ENCODE results near the gene ARFGEF2. TPM values are rescaled to one million over a fixed set of nuclear protein-coding genes. Genes with fewer than 3 reads are reported as not detected.
A peak's percentile ranks its signal among the peaks of the same experiment; 100 is the strongest.

ARFGEF2 gene
- total and polyA plus RNA-seq, 2 experiments from 2014 or later, result 8.5 to 20.6 TPM

DNA sequence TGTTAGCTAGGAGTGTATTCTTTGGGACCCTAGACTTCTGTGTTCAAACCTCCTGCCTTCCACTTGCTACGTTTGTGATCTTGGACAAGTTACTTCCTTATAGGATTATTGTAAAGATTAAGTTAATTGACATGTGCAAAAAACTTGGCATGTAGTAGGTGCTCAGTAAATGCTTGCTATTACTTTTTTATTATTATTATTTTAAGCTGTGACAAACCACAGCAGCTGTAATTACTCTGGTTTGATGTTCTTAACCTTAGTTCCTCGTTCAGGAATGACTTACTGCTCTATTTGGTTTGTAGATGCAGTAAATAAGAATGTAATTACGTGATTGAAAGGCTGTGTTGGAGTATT, 3.2 kb downstream of the ARFGEF2 start:
- TF ChIP-seq, protein P1, sequence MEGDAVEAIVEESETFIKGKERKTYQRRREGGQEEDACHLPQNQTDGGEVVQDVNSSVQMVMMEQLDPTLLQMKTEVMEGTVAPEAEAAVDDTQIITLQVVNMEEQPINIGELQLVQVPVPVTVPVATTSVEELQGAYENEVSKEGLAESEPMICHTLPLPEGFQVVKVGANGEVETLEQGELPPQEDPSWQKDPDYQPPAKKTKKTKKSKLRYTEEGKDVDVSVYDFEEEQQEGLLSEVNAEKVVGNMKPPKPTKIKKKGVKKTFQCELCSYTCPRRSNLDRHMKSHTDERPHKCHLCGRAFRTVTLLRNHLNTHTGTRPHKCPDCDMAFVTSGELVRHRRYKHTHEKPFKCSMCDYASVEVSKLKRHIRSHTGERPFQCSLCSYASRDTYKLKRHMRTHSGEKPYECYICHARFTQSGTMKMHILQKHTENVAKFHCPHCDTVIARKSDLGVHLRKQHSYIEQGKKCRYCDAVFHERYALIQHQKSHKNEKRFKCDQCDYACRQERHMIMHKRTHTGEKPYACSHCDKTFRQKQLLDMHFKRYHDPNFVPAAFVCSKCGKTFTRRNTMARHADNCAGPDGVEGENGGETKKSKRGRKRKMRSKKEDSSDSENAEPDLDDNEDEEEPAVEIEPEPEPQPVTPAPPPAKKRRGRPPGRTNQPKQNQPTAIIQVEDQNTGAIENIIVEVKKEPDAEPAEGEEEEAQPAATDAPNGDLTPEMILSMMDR (IDR thresholded peaks at IDR 0.05; ENCODE audit: low read depth, low read length), result no peak
- no peaks in the 10 kb centered on the region for H3K36me3 ChIP-seq
- H3K27ac ChIP-seq, result no peak overlapping the region
- DNase-seq (ENCODE audit: low read depth in 1 of 2, low spot score in 1 of 2), result no peak
- H3K4me3 ChIP-seq, result no peak overlapping the region
- no peaks in the 10 kb centered on the region for H3K27me3 ChIP-seq
- no peaks in the 10 kb centered on the region for H3K9me3 ChIP-seq (ENCODE audit: low read depth)
- peaks cover 31% of the 10 kb centered on the region for H3K4me1 ChIP-seq (ENCODE audit: low read depth)

DNA sequence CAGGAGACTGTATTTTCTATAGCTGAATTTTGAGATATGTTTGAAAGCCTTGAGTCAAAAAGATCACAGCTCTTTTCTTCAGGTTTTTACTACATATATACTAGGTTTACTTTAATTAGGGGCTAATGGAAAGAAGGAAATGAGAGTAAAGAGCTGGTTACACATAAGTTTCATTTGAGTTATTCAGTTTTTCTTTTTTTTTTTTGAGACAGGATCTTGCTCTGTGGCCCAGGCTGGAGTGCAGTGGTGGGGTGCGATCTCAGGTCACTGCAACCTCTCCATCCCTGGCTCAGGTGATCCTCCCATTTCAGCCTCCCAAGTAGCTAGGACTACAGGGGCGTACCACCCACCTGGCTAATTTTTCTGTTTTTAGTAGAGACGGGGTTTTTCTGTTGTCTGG, 4.8 kb downstream of the ARFGEF2 start:
- TF ChIP-seq, protein P1 (IDR thresholded peaks at IDR 0.05; ENCODE audit: low read depth, low read length), result no peak
- Histone ChIP-seq H3K36me3 (no peaks in the 10 kb centered on the region), H3K4me1 (ENCODE audit: low read depth) (peaks cover 31% of the 10 kb centered on the region)

DNA sequence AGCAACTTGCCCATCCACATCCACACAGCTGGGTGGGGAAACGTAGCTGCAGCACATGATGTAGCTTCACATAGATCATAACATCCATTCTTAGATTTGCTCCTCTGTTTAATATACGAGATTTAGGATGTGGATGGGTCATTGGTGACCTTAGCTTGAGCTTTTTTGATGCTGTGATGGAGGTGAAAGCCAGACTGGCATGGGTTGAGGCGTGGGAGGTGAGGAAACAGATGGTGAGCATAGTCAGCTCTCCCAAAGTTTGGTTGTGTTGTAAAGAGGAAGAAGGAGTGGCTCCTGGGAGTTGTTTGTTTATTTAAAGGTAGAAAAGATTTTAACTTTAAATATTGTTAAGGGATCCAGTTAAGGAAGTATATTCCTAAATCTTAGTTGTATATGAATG, 5.3 kb downstream of the ARFGEF2 start:
- TF ChIP-seq, protein P1 (IDR thresholded peaks at IDR 0.05; ENCODE audit: low read depth, low read length), result no peak

More for the DNA sequence above, 4.8 kb downstream of the ARFGEF2 start:
- Histone ChIP-seq H3K9me3 (ENCODE audit: low read depth) (no peaks in the 10 kb centered on the region), H3K27me3 (no peaks in the 10 kb centered on the region), H3K27ac (no peak overlapping the region), H3K4me3 (no peak overlapping the region)
- DNase-seq (ENCODE audit: low read depth in 1 of 2, low spot score in 1 of 2), result no peak

DNA sequence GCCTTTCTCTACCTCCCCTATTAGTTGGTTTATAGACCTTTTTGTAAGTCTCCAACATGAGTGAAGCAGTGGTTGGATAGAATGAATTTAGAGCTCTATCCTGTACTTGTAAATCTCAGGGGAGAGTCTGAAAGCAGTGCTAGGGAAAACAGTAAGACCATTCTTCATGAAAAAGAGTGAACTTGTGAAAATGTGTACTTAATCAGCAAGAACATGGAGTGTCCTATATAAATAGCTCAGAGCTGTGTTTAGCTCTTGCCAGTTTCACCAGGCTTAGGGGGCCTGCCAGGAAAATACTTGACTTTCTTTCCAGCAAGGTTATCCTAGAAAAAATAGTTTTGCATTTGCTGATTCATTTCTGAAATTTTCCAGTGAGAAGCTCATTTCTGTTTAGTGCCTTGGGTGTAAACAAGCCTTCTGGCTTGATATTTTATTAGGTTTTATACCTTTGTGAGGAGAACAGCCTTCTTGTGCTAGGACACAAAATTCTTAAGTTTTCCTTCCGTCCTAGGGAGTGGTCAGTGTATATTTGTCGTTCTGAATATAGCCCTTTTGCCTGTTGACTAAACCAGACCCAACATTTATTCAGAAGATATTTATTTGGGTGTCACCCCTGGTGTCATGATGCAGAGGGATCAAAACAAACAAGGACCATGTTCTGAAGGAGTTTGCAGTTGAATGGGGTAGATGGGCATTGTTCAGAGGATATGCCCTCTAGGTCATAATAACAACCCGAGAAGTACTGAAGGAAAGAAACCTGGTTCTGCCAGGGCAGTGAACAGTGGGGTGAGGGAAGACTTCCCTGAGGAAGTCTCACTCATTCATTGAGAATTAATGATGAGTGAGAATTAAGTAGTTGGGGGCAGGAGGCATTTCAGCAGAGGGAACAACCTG, 7.6 kb downstream of the ARFGEF2 start:
- no peaks in the 10 kb centered on the region for H3K27me3 ChIP-seq
- peak overlapping the region; percentile 76 for H3K27ac ChIP-seq
- no peaks in the 10 kb centered on the region for H3K36me3 ChIP-seq
- peaks cover 16% of the 10 kb centered on the region for H3K4me1 ChIP-seq (ENCODE audit: low read depth)
- no peaks in the 10 kb centered on the region for H3K9me3 ChIP-seq (ENCODE audit: low read depth)
- DNase-seq (ENCODE audit: low read depth in 1 of 2, low spot score in 1 of 2), result peak in 1 of 2 donors; percentile 79
- TF ChIP-seq, protein P1 (IDR thresholded peaks at IDR 0.05; ENCODE audit: low read depth, low read length), result no peak
- no peak overlapping the region for H3K4me3 ChIP-seq

More for the DNA sequence above, 5.3 kb downstream of the ARFGEF2 start:
- no peak overlapping the region for H3K4me3 ChIP-seq
- H3K9me3 ChIP-seq (ENCODE audit: low read depth), result no peaks in the 10 kb centered on the region
- no peaks in the 10 kb centered on the region for H3K27me3 ChIP-seq
- peaks cover 31% of the 10 kb centered on the region for H3K4me1 ChIP-seq (ENCODE audit: low read depth)
- H3K27ac ChIP-seq, result no peak overlapping the region
- DNase-seq (ENCODE audit: low read depth in 1 of 2, low spot score in 1 of 2), result no peak
- H3K36me3 ChIP-seq, result no peaks in the 10 kb centered on the region

DNA sequence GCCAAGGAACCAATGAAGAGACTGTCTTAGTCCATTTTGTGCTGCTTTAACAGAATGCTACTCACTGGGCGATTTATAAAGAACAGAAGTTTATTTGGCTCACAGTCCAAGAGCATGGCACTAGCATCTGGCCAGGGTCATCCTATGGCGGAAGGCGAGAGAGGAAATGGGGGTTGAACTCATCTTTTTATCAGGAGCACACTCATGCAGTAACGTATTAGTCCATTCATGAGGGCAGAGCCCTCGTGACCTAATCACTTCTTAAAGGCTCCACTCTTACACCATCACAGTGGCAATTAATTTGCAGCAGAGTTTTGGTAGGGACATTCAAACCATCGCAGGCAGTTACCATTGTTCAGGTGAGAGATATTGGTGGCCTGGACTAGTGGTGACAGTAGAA, 8.5 kb downstream of the ARFGEF2 start:
- Histone ChIP-seq H3K27ac (no peak overlapping the region), H3K4me3 (no peak overlapping the region), H3K4me1 (ENCODE audit: low read depth) (peaks cover 15% of the 10 kb centered on the region), H3K27me3 (no peaks in the 10 kb centered on the region), H3K9me3 (ENCODE audit: low read depth) (no peaks in the 10 kb centered on the region), H3K36me3 (no peaks in the 10 kb centered on the region)
- DNase-seq (ENCODE audit: low read depth in 1 of 2, low spot score in 1 of 2), result peak in 1 of 2 donors; percentile 52
- TF ChIP-seq, protein P1 (IDR thresholded peaks at IDR 0.05; ENCODE audit: low read depth, low read length), result no peak
